Measurements from ENCODE around the gene RABGAP1L. TPM values are rescaled to one million over a fixed set of nuclear protein-coding genes. Genes with fewer than 3 reads are reported as not detected.

Gene RABGAP1L
- total RNA-seq, 4 donors from 2014 or later: 39.3 to 101 (median 63.7) TPM

GRCh38 chr1:174198202-174198601, 38.9 kb downstream of the RABGAP1L start:
- Histone ChIP-seq H3K4me1 (peaks cover 0 to 4% (median 4%) of the 10 kb centered on the region in 4 donors), H3K27me3 (no peaks in the 10 kb centered on the region), H3K36me3 (no peaks in the 10 kb centered on the region), H3K27ac (replicated peaks in 1 of 4) (no peak overlapping the region), H3K9me3 (peaks cover 0 to under 1% (median 0%) of the 10 kb centered on the region in 4 donors), H3K4me3 (no peak overlapping the region)
- TF ChIP-seq EP300 (IDR thresholded peaks at IDR 0.05): no peak
- TF ChIP-seq POLR2AphosphoS5 (IDR thresholded peaks at IDR 0.05): no peak
- TF ChIP-seq POLR2A (IDR thresholded peaks at IDR 0.05; ENCODE audit: low read depth): no peak
- no peak for TF ChIP-seq CTCF (IDR thresholded peaks at IDR 0.05)
- no peak for DNase-seq (ENCODE audit: extremely low spot score)
- intact Hi-C loops (cut with DNase I): no loop called here

- H3K4me3 ChIP-seq: no peak overlapping the region
- 84% methylated on average over 4 of the region's 4 CpGs for WGBS
- H3K36me3 ChIP-seq: no peaks in the 10 kb centered on the region
- TF ChIP-seq POLR2A (IDR thresholded peaks at IDR 0.05; ENCODE audit: low read depth): no peak
- no peak for TF ChIP-seq POLR2AphosphoS5 (IDR thresholded peaks at IDR 0.05)
- TF ChIP-seq EP300 (IDR thresholded peaks at IDR 0.05): no peak
- no peak for TF ChIP-seq CTCF (IDR thresholded peaks at IDR 0.05)
- H3K27me3 ChIP-seq: no peaks in the 10 kb centered on the region
- intact Hi-C loops (cut with DNase I): no loop called here
- H3K9me3 ChIP-seq: peaks cover 0 to 5% (median 0%) of the 10 kb centered on the region in 4 donors
- H3K4me1 ChIP-seq: peaks cover 0 to 14% (median 0%) of the 10 kb centered on the region in 4 donors
- no peak for DNase-seq (ENCODE audit: extremely low spot score)
- H3K27ac ChIP-seq (replicated peaks in 1 of 4): no peak overlapping the region
Observed at GRCh38 chr1:174200746-174201145, 41.4 kb downstream of the RABGAP1L start.

- 91% methylated on average over 7 of the region's 7 CpGs for WGBS
- no peak for DNase-seq (ENCODE audit: extremely low spot score)
- H3K36me3 ChIP-seq: no peaks in the 10 kb centered on the region
- intact Hi-C loops (cut with DNase I): no loop called here
- TF ChIP-seq POLR2A (IDR thresholded peaks at IDR 0.05; ENCODE audit: low read depth): no peak
- no peak for TF ChIP-seq EP300 (IDR thresholded peaks at IDR 0.05)
- TF ChIP-seq POLR2AphosphoS5 (IDR thresholded peaks at IDR 0.05): no peak
- no peak for TF ChIP-seq CTCF (IDR thresholded peaks at IDR 0.05)
- H3K9me3 ChIP-seq: peaks cover 0 to 5% (median 0%) of the 10 kb centered on the region in 4 donors
- peaks cover 0 to 21% (median 2%) of the 10 kb centered on the region in 4 donors for H3K4me1 ChIP-seq
- no peaks in the 10 kb centered on the region for H3K27me3 ChIP-seq
- no peak overlapping the region for H3K27ac ChIP-seq (replicated peaks in 1 of 4)
- H3K4me3 ChIP-seq: no peak overlapping the region
Observed at GRCh38 chr1:174204697-174205308, 45.5 kb downstream of the RABGAP1L start.

GRCh38 chr1:174206148-174206836, 47.0 kb downstream of the RABGAP1L start:
- WGBS: 74% methylated on average over 5 of the region's 5 CpGs
- TF ChIP-seq EP300 (IDR thresholded peaks at IDR 0.05) (no peak), CTCF (IDR thresholded peaks at IDR 0.05) (no peak), POLR2A (IDR thresholded peaks at IDR 0.05; ENCODE audit: low read depth) (no peak), POLR2AphosphoS5 (IDR thresholded peaks at IDR 0.05) (no peak)
- Histone ChIP-seq H3K4me1 (peaks cover 0 to 18% (median 2%) of the 10 kb centered on the region in 4 donors), H3K27ac (replicated peaks in 1 of 4) (no peak overlapping the region), H3K36me3 (no peaks in the 10 kb centered on the region), H3K9me3 (peaks cover 0 to 5% (median 0%) of the 10 kb centered on the region in 4 donors), H3K4me3 (no peak overlapping the region), H3K27me3 (no peaks in the 10 kb centered on the region)
- intact Hi-C loops (cut with DNase I): no loop called here
- DNase-seq (ENCODE audit: extremely low spot score): no peak
